Peyer's patch (tissue), 4 donors: ENCODE measurements around the gene HYAL1. TPM values are rescaled to one million over a fixed set of nuclear protein-coding genes. Genes with fewer than 3 reads are reported as not detected.

Source experiments
- DNase-seq, 3 donors: peaks; one replicate each; pipeline ENCODE4 v3.0.0-alpha.2; 2017 to 2019
- H3K27ac ChIP-seq, 4 donors: fragments of 200-600 bp; sonication (generic); one replicate each; pipeline ENCODE4 v1.5.1; 2016 to 2019
- H3K27me3 ChIP-seq, 2 donors: fragments of 200-600 bp; sonication (generic); one replicate each; pipeline ENCODE4 v1.5.1; 2019
- H3K36me3 ChIP-seq, 3 donors: fragments of 200-600 bp; sonication (generic); one replicate each; pipeline ENCODE4 v1.5.1; 2016 to 2019
- H3K4me1 ChIP-seq, 4 donors: fragments of 200-600 bp; sonication (generic); one replicate each; pipeline ENCODE4 v1.5.1; 2016 to 2019
- H3K4me3 ChIP-seq, 4 donors: fragments of 200-600 bp; sonication (generic); 1 replicate in 3 of 4; 2 replicates in 1 of 4; pipeline ENCODE4 v1.5.1; 2016 to 2019; ENCODE audit warnings: mild to moderate bottlenecking in 1 of 4
- H3K9me3 ChIP-seq, 4 donors: fragments of 200-600 bp; sonication (generic); one replicate each; pipeline ENCODE4 v1.5.1; 2016 to 2019; ENCODE audit warnings: mild to moderate bottlenecking in 1 of 4
- CTCF ChIP-seq, 6 experiments: fragments of 450-650 bp in 4 of 6; fragments of 200-600 bp in 2 of 6; sonication (generic) in 1 of 6; IDR thresholded peaks; one replicate each; pipeline ENCODE4 v1.5.1; 2017 to 2019; ENCODE audit warnings: antibody characterized with exemption in 6 of 6, mild to moderate bottlenecking in 3 of 6, moderate library complexity in 1 of 6
- POLR2A ChIP-seq, 2 donors: fragments of 450-650 bp; IDR thresholded peaks; one replicate each; pipeline ENCODE4 v1.5.1; 2017; ENCODE audit warnings: antibody characterized with exemption in 2 of 2, mild to moderate bottlenecking in 2 of 2, moderate library complexity in 2 of 2
- total RNA-seq, 4 donors: library from RNA; depleted of rRNA; stranded (reverse); fragments of >200 nt; gene quantifications; one replicate each; pipeline ENCODE4 v1.1.0, GENCODE V29; 2016

HYAL1 gene
- total RNA-seq, 4 donors from 2014 or later = 1.2 to 5.1 (median 4.6) TPM

DNA sequence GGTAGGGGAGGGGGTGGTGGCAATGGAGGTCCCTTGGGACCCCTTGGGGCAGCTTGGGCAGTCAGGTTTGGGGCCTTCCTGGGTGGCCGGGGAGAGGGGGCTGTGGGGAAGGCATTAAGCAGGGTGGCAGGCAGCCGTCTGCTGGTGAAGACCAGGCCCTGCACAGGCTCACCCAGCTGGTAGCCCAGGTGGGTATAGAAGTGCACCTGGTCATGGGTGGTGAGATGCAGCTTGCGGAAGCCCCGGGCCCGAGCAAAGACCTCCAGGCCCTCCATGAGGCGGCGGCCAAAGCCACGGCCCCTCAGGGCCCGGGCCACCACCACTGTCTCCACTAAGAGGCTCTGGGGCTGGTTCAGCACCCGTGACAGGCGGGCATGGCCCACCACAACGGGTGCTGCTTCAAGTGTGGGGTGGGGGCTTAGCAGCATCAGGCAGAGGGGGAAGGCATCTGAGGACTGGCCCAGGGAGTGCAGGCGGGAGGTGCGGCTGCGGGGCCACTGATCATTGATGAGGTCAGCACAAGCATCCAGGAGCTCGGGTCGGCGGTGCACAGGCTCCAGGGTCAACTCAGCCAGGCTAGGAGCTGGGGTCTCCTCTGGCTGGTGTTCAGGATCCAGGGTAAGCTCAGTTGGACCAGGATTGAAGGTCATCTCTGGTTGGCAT, 6.5 kb downstream of the HYAL1 start:
- Histone ChIP-seq H3K27ac (no peak overlapping the region), H3K36me3 (peaks cover 0 to 3% (median 0%) of the 10 kb centered on the region in 3 donors), H3K9me3 (no peaks in the 10 kb centered on the region), H3K27me3 (no peaks in the 10 kb centered on the region), H3K4me1 (peaks cover 3 to 34% (median 13%) of the 10 kb centered on the region in 4 donors), H3K4me3 (no peak overlapping the region)
- DNase-seq = peak in 1 of 3 donors; percentile 42
- TF ChIP-seq CTCF (IDR thresholded peaks at IDR 0.05) (no peak), POLR2A (IDR thresholded peaks at IDR 0.05) (no peak)

DNA sequence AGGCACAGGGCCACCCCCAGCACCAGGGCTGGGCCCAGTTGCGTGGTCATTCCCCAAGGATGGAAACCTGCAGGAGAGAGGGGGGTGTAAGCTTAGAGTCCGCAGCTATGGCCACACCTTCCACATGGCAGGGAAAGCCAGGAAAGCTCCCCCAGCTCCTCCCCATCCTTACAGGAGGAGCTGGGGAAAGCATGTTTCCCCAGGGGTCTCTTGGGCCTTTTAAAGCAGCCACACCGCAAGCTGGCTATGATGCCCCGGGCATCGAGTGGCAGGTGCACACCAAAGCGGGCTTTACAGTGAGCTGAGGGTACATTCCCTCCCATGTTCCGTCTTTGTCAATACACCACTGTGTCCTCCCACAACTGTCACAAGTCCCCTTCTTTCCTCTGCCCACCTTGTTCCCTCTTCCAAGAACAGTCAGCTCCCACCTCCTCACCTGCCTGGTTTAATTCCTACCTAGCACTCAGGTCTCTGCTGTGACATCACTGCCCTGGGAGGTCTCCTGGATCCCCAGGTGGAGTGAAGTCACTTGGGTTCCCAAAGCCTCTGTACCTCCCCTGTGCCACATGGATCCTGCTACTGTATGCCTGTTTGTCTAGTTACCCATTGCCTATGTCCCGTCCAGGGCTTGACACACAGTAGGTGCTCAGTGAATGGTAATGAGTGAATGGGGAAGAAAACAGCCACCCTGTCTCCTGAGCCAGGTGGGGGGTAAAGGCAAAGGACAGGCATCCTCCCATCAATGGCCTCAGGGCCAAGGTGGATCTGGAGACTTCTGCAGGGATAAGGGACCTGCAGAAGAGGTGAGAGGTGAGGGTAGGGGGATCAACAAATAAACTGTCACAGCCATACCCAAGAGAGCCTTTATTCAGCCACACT, 7.6 kb downstream of the HYAL1 start:
- no peak overlapping the region for H3K27ac ChIP-seq
- TF ChIP-seq CTCF (IDR thresholded peaks at IDR 0.05) = no peak
- no peak for TF ChIP-seq POLR2A (IDR thresholded peaks at IDR 0.05)
- H3K36me3 ChIP-seq = peaks cover 0 to 3% (median 0%) of the 10 kb centered on the region in 3 donors
- no peaks in the 10 kb centered on the region for H3K27me3 ChIP-seq
- peaks cover 3 to 38% (median 16%) of the 10 kb centered on the region in 4 donors for H3K4me1 ChIP-seq
- no peaks in the 10 kb centered on the region for H3K9me3 ChIP-seq
- DNase-seq = no peak
- no peak overlapping the region for H3K4me3 ChIP-seq

GRCh38 chr3:50294492-50295403, 8.6 kb downstream of the HYAL1 start:
- peak in 1 of 3 donors; percentile 44 for DNase-seq
- no peak overlapping the region for H3K4me3 ChIP-seq
- peaks cover 3 to 34% (median 16%) of the 10 kb centered on the region in 4 donors for H3K4me1 ChIP-seq
- no peak overlapping the region for H3K27ac ChIP-seq
- TF ChIP-seq POLR2A (IDR thresholded peaks at IDR 0.05) = no peak
- no peak for TF ChIP-seq CTCF (IDR thresholded peaks at IDR 0.05)
- H3K36me3 ChIP-seq = peaks cover 0 to 10% (median 0%) of the 10 kb centered on the region in 3 donors
- H3K27me3 ChIP-seq = no peaks in the 10 kb centered on the region
- no peaks in the 10 kb centered on the region for H3K9me3 ChIP-seq

DNA sequence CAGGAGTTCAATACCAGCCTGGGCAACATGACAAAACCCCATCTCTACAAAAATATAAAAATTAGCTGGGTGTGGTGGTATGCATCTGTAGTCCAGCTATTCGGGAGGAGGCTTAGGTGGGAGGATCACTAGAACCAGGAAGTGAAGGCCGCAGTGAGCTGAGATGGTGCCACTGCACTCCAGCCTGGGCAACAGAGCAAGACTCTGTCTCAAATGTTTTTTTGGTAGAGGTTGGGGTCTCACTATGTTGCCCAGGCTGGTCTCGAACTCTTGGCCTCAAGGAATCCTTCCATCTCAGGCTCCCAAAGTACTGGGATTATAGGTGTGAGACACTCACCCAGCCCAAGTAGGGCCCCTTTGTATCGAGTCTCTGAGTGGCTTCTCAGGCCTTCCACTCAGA, 9.3 kb downstream of the HYAL1 start:
- Histone ChIP-seq H3K36me3 (peaks cover 0 to 16% (median 0%) of the 10 kb centered on the region in 3 donors), H3K4me3 (no peak overlapping the region), H3K4me1 (peaks cover 3 to 34% (median 16%) of the 10 kb centered on the region in 4 donors), H3K27me3 (no peaks in the 10 kb centered on the region), H3K9me3 (no peaks in the 10 kb centered on the region), H3K27ac (no peak overlapping the region)
- DNase-seq = no peak
- TF ChIP-seq POLR2A (IDR thresholded peaks at IDR 0.05) (no peak), CTCF (IDR thresholded peaks at IDR 0.05) (no peak)
